GM12875 (cell line): ENCODE results near the gene TTLL10.

Source experiments
- H3K4me3 ChIP-seq: one replicate; pipeline ENCODE4 v1.5.1; 2011; ENCODE audit warnings: low read depth, low read length, control low read depth
- TF ChIP-seq, protein P1 (sequence below): IDR thresholded peaks from 2 replicates; pipeline ENCODE4 v1.5.1; 2011; ENCODE audit warnings: low read depth, mild to moderate bottlenecking, control low read depth, inconsistent platforms, low read length, moderate library complexity, borderline replicate concordance; ENCODE audit not compliant: insufficient read depth

Gene TTLL10

GRCh38 chr1:1218524-1219200, 45.0 kb downstream of the TTLL10 start:
- H3K4me3 ChIP-seq = no peak overlapping the region
- TF ChIP-seq, protein P1, sequence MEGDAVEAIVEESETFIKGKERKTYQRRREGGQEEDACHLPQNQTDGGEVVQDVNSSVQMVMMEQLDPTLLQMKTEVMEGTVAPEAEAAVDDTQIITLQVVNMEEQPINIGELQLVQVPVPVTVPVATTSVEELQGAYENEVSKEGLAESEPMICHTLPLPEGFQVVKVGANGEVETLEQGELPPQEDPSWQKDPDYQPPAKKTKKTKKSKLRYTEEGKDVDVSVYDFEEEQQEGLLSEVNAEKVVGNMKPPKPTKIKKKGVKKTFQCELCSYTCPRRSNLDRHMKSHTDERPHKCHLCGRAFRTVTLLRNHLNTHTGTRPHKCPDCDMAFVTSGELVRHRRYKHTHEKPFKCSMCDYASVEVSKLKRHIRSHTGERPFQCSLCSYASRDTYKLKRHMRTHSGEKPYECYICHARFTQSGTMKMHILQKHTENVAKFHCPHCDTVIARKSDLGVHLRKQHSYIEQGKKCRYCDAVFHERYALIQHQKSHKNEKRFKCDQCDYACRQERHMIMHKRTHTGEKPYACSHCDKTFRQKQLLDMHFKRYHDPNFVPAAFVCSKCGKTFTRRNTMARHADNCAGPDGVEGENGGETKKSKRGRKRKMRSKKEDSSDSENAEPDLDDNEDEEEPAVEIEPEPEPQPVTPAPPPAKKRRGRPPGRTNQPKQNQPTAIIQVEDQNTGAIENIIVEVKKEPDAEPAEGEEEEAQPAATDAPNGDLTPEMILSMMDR = no peak

GRCh38 chr1:1219341-1219740, 45.7 kb downstream of the TTLL10 start:
- TF ChIP-seq, protein P1 = no peak
- no peak overlapping the region for H3K4me3 ChIP-seq

DNA sequence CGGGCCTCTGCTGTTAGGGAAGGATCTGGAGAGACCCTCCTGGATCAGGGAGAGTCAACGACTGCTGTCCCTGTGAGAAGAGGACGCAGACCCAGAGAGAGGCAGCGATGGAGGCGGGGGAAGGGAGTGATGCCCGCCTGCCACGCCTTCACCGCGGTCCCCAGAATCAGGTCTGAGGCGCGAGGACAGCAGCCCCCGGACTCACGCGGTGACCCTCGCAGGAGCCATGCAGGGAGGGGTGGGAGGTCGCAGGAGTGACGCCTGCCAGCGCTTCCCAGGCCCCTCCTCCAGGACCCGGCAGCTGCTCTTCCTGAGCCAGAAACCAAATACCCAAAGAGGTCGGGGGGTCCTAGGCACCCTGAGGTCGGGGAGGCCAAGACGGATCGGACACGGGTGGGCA, 46.5 kb downstream of the TTLL10 start:
- H3K4me3 ChIP-seq = no peak overlapping the region
- TF ChIP-seq, protein P1 = no peak

- no peak overlapping the region for H3K4me3 ChIP-seq
- TF ChIP-seq, protein P1 = no peak
These were observed 48.4 kb downstream of the TTLL10 start for GRCh38 chr1:1221887-1222574.

GRCh38 chr1:1222575-1223225, 49.0 kb downstream of the TTLL10 start:
- H3K4me3 ChIP-seq = no peak overlapping the region
- TF ChIP-seq, protein P1 = no peak

GRCh38 chr1:1223321-1223720, 49.6 kb downstream of the TTLL10 start:
- no peak overlapping the region for H3K4me3 ChIP-seq
- TF ChIP-seq, protein P1 = no peak
